HG03575 (cell line): ENCODE results near the gene GJB6.

Experiments
- ATAC-seq: cut with Tn5 transposase; IDR thresholded peaks from one replicate; pipeline ENCODE4 v1.9.1; 2021; ENCODE audit not compliant: unreplicated experiment, insufficient number of reproducible peaks, low FRiP score; ENCODE audit errors: extremely low read depth

GJB6 gene

GRCh38 chr13:20230913-20231838 is 943 bp downstream of the GJB6 start:
- no peak for ATAC-seq

DNA sequence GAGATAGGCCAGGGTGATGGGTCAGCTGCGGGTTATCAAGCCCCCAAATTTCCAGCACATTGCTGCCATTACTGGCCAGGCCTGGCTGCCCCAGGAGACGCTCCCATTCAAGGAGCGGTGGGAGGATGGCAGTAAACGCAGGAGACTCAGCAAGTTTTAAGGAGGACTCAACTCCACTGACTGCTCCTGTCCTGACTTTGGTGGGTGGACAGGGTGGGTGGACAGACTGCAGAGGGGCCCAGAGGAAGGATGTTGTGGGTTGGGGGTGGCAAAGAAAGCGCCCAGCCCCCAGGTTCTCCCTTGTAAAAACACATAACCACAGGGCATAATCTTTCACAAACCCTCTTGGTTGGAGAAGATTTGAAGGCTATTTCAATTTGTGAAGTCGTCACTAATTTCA is 4.4 kb downstream of the GJB6 start:
- ATAC-seq = no peak

- ATAC-seq = no peak
Measured at GRCh38 chr13:20227288-20227687, 4.8 kb downstream of the GJB6 start.

DNA sequence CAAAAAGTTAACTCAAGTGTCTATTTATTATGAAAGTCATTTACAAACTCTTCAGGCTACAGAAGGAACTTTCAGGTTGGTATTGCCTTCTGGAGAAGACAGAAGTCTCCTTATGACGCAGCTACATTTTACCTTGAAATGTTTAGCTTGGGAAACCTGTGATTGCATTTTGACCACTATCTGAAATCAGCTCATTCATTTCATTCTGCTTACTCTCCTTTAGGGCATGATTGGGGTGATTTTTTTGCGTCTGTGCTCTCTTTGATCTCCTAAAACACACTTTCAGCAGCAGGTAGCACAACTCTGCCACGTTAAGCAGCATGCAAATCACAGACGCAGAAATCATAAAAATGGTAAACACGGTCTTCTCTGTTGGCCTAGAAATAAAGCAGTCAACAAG is 9.6 kb downstream of the GJB6 start:
- no peak for ATAC-seq

GRCh38 chr13:20221772-20222171 is 10.3 kb downstream of the GJB6 start:
- no peak for ATAC-seq

GRCh38 chr13:20219577-20219976 is 12.5 kb downstream of the GJB6 start:
- ATAC-seq = no peak

DNA sequence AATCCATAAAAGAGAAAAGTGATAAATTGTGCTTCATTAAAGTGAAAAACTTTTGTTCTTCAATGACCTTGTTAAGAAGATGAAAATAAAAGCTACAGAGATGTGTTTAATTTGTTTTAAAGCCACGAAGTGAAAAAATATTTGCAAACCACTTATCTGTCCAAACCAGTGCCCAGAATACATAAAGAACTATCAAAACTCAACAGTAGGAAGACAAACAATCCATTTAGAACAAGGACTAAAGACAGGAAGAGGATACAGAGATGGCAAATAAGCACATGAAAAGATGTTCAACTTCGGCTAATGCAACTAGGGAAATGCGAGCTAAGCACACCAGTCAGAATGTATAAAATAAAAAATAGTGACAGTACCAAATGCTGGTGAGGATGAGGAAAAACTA is 15.0 kb downstream of the GJB6 start:
- ATAC-seq = no peak

DNA sequence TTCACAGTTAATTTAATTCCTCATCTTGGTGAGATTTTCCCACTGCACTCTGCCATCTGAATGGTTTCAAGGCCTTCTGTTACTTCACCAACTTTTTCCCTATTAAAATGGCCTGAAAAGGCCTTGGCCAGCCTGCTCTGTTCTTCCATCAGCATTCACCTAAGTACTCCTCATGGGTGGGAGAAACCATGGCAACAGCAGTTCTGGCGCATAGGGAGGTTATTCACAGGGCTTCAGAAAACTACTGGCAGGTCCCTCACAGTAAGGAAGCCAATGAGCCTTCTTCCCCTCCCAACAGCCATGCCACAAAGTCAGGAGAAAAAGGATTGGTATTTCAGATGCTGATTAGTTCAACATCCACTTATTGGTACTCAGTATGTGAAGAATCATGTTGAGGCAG is 22.2 kb downstream of the GJB6 start:
- no peak for ATAC-seq

DNA sequence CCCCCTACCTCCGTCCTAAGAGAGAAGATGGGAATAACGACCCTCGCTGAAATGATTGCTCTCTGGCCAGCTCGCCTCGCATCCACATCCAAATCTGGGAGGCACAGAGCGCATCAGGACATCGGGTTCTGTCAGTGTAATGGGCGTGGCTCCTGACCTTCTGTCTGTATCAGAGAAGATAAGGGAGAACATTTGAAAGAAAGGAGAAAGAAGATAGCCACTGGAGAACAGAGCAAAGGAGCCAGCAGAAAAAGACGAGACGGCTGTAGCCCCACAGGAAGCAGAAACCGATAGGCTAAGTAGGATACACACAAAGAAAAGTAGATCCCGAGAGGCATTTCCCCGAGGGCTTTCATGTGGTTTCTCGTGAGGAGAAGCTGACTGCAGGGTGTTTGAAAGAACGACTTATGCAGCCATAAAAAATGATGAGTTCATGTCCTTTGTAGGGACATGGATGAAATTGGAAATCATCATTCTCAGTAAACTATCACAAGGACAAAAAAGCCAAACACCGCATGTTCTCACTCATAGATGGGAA is 25.4 kb downstream of the GJB6 start:
- no peak for ATAC-seq

GRCh38 chr13:20206065-20206697 is 25.9 kb downstream of the GJB6 start:
- ATAC-seq = no peak

DNA sequence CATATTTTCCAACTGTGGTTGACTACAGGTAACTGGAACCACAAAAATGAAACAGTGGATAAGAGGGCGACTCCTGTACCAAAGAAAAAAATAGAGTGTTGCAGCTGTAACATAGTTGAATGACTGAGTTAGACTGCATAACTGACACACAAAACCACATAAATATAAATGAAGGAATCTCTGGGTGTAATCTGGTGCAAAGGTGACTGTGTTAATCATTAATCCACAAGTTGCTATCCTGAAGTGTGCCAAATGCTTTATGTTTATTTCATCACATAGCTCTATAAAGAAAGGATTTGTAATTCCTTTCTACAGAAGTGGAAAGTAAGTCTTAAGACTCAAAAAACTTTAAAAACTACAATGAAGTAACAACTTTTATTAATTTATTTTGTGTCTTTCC is 33.3 kb downstream of the GJB6 start:
- ATAC-seq = no peak

GRCh38 chr13:20197361-20197834 is 34.7 kb downstream of the GJB6 start:
- no peak for ATAC-seq

- ATAC-seq = no peak
Measured at GRCh38 chr13:20195801-20196200, 36.3 kb downstream of the GJB6 start.

GRCh38 chr13:20193907-20194631 is 38.0 kb downstream of the GJB6 start:
- ATAC-seq = no peak

GRCh38 chr13:20193162-20193906 is 38.8 kb downstream of the GJB6 start:
- ATAC-seq = no peak

GRCh38 chr13:20192836-20193161 is 39.3 kb downstream of the GJB6 start, which contains the start of gene GJB2:
Gene GJB2, minus strand, starts transcription at chr13:20192938. Its CDS starts 3,357 bp downstream, at chr13:20189581.
- ATAC-seq = no peak

DNA sequence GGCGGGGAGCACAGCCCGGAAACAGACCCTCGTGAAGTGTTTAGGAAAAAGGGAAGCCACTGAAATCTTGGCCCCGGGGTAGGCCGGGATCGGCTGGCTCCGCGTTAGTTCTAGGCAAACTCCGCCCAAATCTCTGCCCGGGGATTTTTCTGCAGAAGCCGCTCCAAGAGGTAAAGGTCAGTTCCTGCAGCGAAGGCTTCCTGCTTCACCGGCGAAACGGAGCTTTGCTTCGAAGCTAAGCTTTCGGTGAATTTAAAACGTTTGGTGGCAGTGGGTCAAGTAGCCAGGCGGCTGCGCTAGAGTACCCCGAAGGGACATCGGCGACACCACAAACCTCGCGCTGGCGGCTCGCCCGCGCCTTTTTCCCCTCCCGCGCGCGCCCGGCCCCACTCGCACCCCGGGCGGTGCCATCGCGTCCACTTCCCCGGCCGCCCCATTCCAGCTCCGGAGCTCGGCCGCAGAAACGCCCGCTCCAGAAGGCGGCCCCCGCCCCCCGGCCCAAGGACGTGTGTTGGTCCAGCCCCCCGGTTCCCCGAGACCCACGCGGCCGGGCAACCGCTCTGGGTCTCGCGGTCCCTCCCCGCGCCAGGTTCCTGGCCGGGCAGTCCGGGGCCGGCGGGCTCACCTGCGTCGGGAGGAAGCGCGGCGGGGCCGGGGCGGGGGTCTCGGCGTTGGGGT is 39.8 kb downstream of the GJB6 start:
- no peak for ATAC-seq
